Stimulated activated CD8-positive, alpha-beta memory T cell treated with anti-CD3 and anti-CD28 coated beads, Interleukin-15, amount 100 ng/mL, for 24 hours (primary cell): ENCODE results near the gene FOXRED1.

Experiments used
- DNase-seq: peaks from one replicate; pipeline ENCODE4 v3.0.0-alpha.2; 2020; ENCODE audit warnings: low read depth

Gene FOXRED1

DNA sequence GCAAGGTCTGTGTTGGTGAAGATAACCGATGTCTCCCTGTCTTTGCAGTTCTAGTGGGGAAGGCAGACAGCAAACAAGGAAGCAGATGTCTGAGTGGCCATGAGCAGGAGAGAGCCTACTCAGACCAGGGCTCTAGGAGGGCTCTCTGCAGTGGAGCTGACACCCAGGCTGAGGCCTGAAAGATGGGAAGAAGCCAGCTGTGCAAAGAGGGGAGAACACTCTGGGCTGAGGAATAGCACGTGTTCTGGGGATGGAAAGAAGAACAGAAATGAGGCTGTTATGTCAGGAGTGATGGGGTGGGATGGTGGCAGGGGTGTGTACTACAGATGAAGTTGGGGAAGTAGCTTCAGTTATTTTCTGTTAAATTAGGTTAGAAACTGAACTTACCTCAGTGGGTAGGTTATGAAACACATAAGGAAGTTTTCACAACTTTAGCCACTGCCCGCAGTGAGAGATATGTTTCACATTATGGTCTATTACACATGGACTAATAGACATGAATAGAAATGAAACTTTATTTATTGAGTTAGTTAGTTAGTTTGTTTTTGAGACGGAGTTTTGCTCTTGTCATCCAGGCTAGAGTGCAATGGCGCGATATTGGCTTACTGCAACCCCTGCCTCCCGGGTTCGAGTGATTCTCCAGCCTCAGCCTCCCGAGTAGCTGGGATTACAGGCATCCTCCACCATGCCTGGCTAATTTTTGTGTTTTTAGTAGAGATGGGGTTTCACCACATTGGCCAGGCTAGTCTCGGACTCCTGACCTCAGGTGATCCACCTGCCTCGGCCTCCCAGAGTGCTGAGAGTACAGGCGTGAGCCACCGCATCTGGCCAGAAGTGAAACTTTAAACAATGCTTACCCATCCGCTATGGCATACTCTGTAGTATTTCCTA lies 42.7 kb downstream of the FOXRED1 start:
- no peak for DNase-seq

DNA sequence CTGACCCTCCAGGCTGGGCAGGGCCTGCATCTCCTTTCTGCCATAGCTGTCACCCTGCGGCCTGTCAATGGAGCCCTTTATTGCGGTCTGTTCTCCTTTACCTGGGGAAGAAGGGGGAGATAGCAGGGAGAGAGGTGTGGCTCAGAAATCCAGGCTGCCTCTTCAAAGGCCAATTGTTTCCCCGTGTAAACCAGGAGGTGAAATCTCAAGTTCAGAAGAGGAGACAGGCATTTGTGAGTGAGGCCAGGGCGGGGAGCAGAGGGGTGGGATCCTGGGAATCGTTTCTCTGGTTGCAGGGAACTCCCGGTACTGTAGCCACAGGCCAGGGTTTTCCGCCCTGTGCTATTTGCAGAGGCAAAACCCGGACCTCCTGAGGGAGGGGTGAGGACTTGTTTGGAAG lies 44.0 kb downstream of the FOXRED1 start:
- DNase-seq = no peak

DNA sequence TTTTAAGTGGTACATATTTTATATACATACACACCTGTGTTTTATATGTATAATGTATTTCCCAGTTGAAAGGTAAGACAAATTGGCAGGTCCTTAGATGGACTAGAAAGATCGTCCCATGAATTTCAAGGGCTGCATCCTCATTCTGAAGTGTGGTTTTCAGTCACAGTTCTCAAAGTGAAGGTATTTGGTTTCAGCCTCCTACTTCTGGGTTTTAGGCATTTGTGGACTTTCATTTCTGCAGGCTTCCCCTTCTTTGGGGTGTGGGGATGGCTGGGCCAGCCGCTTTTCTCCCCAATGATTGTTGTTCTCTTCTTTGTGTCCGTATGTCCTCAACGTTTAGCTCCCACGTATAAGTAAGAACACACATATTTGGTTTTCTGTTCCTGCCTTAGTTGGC lies 44.9 kb downstream of the FOXRED1 start:
- DNase-seq = no peak

DNA sequence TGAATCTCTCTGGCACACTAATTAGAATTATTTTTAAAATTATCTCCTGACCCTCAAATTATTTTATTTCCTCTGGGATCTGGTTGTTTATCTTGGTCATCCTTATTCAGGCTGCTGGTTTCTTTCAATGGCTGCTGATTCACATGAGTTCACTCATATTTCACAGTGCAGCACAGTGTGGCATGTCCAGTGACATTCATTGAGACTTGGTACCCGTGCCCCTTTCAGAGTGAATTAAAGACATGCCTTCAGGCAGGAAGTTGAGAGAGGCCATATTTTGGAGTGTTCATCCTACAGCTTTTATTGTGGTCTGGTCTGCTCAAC lies 48.4 kb downstream of the FOXRED1 start:
- DNase-seq = no peak

DNA sequence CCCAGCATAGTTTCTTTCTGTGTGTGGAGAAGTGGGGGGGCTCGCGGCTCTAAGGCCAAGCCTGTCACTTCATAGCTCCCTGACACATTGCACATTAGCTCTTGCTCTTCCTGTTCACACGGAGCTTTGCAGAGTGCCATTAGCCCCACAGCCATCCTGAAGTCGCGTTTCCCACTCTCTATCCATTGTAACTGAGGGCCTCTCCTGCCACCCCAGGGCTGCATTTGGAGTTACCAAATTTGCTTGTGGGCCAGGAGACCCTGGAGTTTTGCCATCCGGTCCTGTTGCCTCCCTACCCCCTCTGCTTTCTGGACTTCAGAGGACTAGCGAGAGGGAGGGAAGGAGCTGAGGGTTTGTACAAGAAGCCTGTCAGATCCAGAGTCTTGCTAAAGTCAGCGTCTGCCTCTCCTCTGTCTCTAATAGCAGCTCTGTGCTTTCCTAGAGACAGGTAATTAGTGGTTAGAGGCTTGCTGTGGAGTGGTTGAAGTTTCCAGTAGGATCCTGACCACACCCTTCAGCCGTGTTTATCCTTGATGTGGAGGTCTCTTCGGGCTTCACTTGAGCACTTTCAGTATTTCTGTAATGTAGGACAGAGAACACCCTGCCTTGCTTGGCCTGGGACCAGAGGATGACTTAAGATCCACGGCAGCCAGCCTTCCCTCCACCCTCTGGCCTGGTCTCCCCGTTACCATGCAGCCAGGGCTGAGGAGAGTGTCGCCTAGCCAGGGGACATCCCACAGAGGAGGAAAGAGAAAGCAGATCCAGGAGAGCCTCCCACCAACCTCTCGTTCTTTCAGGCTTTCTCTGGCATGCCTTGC lies 49.0 kb downstream of the FOXRED1 start:
- no peak for DNase-seq

DNA sequence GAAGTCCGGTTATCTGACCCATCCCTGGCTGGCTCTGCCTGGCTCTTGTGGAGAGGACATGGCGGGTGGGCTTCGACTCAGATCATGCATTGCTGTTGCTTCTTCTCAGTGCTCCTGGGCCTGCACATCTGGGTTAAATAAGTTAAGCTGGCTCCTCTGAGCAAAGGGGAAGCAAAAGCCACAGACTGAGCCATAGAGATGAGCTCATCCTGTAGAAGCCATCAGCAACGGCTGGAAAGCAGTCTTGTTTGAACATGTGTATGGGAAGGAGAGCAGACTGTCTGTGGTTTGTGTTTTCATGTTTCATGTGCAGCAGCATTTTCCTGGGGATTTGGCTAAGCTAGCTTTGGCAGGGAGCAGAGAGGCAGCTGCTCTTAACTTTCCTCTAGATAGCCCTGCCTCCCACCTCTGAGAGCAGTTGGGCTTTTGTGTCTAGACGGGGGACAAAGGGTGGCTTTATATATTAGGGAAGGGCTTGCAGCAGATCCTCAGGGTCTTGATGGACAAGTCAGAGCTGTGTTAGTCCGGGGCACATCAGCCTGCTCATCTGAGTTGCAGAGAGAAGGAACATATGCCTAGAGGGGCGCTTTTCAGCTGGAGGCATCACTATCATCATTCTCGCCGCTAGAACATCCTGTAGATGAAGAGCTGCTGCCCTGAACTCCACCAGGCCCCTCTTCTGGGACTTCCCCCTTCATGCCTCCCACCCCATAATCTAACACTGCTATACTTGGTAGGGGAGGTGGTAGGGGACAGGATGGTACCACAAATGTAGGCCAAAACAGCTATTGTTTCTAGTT lies 49.8 kb downstream of the FOXRED1 start:
- no peak for DNase-seq

DNA sequence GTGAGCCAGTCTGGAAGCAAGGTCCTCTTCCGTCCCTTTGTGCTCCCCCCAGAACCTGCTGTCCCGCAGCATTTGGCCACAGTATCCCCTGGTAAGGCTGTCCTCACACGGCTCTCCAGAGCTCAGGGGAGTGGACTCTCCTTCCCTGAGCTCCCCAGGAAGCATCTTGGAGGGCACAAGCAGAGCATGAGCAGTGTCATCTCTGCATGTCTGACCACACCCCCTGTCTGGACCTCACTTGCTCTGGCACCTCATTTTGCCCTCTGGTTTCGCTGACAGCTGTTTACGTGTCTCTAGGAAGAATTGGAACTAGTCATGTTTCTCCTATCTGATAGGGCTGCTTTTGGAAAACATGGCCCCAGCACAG lies 50.4 kb downstream of the FOXRED1 start:
- DNase-seq = no peak

DNA sequence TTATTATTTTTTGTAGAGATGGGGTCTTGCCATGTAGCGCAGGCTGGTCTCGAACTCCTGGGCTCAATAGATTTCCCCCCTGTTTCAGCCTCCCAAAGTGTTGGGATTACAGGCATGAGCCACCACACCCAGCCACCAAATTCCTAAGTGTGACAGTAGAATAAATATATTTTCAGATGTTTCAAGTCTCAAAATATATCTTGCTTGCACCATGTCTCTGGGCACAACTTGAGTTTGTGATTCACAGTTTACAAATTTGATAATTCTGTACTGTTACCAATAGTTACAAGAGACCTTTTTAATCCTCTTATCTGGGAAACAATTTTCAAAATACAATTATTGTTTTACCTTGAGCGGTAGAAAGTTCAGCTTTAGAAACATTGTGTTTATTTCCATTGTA lies 54.0 kb downstream of the FOXRED1 start:
- no peak for DNase-seq

DNA sequence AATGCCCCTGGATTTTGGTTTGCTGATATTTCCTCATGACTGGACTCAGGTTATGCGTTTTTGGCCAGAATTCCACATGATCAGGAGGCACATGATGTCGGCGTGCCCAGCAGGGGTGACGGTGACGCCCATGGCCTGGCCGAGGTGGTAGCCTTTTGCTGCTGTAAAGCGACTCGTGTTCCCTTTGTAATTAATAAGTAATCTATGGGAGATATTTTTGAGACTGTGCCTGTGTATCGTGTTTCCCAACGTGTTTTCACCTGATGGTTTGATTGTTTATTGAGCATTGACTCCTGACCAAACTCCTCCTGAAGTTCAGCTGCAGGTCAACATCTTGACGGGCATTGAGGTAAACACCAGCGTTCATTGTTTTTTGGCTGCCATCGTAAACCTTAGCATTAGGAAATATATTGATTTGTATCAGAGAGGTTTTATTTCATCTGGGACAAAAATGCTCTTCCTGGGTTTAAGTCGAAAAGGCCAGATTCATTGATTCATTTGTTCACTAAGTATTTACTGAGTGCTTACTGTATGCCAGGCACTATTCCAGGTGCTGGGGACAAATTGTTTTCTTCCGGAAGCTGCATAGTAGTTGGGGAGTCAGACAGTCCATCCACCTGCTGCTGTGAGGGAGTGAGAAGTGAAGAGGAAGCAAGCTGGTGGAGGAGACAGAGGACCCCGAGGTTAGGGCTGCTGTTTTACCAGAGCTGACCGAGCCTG lies 58.5 kb downstream of the FOXRED1 start:
- no peak for DNase-seq
